H1 (cell line): Measurements from ENCODE around the gene LHCGR. TPM values are rescaled to one million over a fixed set of nuclear protein-coding genes. Genes with fewer than 3 reads are reported as not detected.

Experiments
- CTCF ChIA-PET: fragments of 300-600 bp; sonication (Branson Sonifier 250); formaldehyde crosslinking; loops from one replicate; lab custom pipeline; 2021; ENCODE audit not compliant: partially characterized antibody; lab: Charles Lee
- POLR2A ChIA-PET: fragments of 300-600 bp; sonication (Branson Sonifier 250); formaldehyde crosslinking; loops from one replicate; lab custom pipeline; 2021; ENCODE audit warnings: inconsistent platforms; ENCODE audit not compliant: partially characterized antibody; lab: Charles Lee
- DNase-seq, 2 experiments: peaks; one replicate each; pipeline versions ENCODE4 v3.0.0 to v3.0.0-alpha.2; 2010 to 2022; ENCODE audit warnings: low spot score in 2 of 2, low read depth in 1 of 2, mixed read lengths in 1 of 2
- FAIRE-seq: peaks from 2 replicates; lab custom pipeline; 2011; peaks lifted over from hg19 to GRCh38; lab: Jason Lieb, UNC
- H2AFZ ChIP-seq: 2 replicates; pipeline ENCODE4 v1.8.1; 2012; ENCODE audit warnings: low read length, inconsistent platforms
- H2AK5ac ChIP-seq: 2 replicates; pipeline ENCODE4 v1.6.1; 2013; ENCODE audit warnings: low read depth, low read length
- H2BK120ac ChIP-seq: replicated peaks from 2 replicates; pipeline ENCODE3; 2013; ENCODE audit warnings: low read depth, low read length, inconsistent platforms
- H2BK12ac ChIP-seq: 2 replicates; pipeline ENCODE4 v1.6.1; 2013; ENCODE audit warnings: low read depth, low read length
- H2BK15ac ChIP-seq: 2 replicates; pipeline ENCODE4 v1.6.1; 2013; ENCODE audit warnings: low read length
- H2BK20ac ChIP-seq: 2 replicates; pipeline ENCODE4 v1.6.1; 2013; ENCODE audit warnings: low read length
- H2BK5ac ChIP-seq: 2 replicates; pipeline ENCODE4 v1.6.1; 2013; ENCODE audit warnings: low read depth, low read length
- H3K14ac ChIP-seq: 2 replicates; pipeline ENCODE4 v1.6.1; 2013; ENCODE audit warnings: inconsistent platforms; ENCODE audit not compliant: insufficient read length
- H3K18ac ChIP-seq: 2 replicates; pipeline ENCODE4 v1.6.1; 2013; ENCODE audit warnings: low read length; ENCODE audit errors: extremely low read depth
- H3K23ac ChIP-seq: 2 replicates; pipeline ENCODE4 v1.6.1; 2013; ENCODE audit warnings: inconsistent platforms; ENCODE audit not compliant: insufficient read length
- H3K23me2 ChIP-seq: 2 replicates; pipeline ENCODE4 v1.6.1; 2013; ENCODE audit warnings: low read depth, low read length
- H3K27ac ChIP-seq: 2 replicates; pipeline ENCODE4 v1.6.1; 2011; ENCODE audit warnings: low read depth, low read length, inconsistent platforms
- H3K27me3 ChIP-seq, 4 experiments: replicated peaks in 1 of 4; 1 replicate in 1 of 4; 2 replicates in 3 of 4; pipeline versions ENCODE4 v1.6.1 to v1.8.1; 2011 to 2013; ENCODE audit warnings: low read length in 3 of 4, mild to moderate bottlenecking in 3 of 4, inconsistent platforms in 2 of 4, mixed read lengths in 2 of 4, moderate library complexity in 1 of 4; ENCODE audit not compliant: control insufficient read depth in 3 of 4, insufficient read depth in 3 of 4; ENCODE audit errors: extremely low read depth in 1 of 4
- H3K36me3 ChIP-seq, 4 experiments: 2 replicates each; pipeline versions ENCODE4 v1.6.1 to v1.8.1; 2011 to 2013; ENCODE audit warnings: mild to moderate bottlenecking in 4 of 4, low read length in 3 of 4, moderate library complexity in 2 of 4, control low read depth in 1 of 4, inconsistent platforms in 1 of 4; ENCODE audit not compliant: insufficient read depth in 4 of 4, control insufficient read depth in 2 of 4
- H3K4ac ChIP-seq: replicated peaks from 2 replicates; pipeline ENCODE3; 2013; ENCODE audit warnings: low read length, low read depth, mixed read lengths, inconsistent platforms; ENCODE audit not compliant: insufficient read length
- H3K4me1 ChIP-seq, 4 experiments: replicated peaks in 1 of 4; 1 replicate in 1 of 4; 2 replicates in 3 of 4; pipeline versions ENCODE4 v1.6.1 to v1.8.1; 2011 to 2013; ENCODE audit warnings: low read length in 3 of 4, inconsistent platforms in 2 of 4, mixed read lengths in 1 of 4; ENCODE audit not compliant: insufficient read depth in 4 of 4, control insufficient read depth in 3 of 4
- H3K4me2 ChIP-seq, 2 experiments: 2 replicates each; pipeline versions ENCODE4 v1.6.1 to v1.8.1; 2011 to 2013; ENCODE audit warnings: low read depth in 2 of 2, low read length in 2 of 2, control low read depth in 1 of 2, inconsistent platforms in 1 of 2, mild to moderate bottlenecking in 1 of 2; ENCODE audit not compliant: insufficient read depth in 1 of 2
- H3K4me3 ChIP-seq, 4 experiments: fragments of 200-600, 300-600 bp in 1 of 4; sonication (generic), shearing (Covaris generic), sonication (Bioruptor Twin) in 1 of 4; 2 replicates each; pipeline versions ENCODE4 v1.5.1 to v1.8.1; 2011 to 2016; ENCODE audit warnings: low read length in 4 of 4, low read depth in 3 of 4, control low read depth in 2 of 4, inconsistent platforms in 2 of 4, mild to moderate bottlenecking in 2 of 4, mixed read lengths in 1 of 4, moderate library complexity in 1 of 4; ENCODE audit not compliant: insufficient read depth in 2 of 4; ENCODE audit errors: extremely low read depth in 1 of 4
- H3K56ac ChIP-seq: replicated peaks from 2 replicates; pipeline ENCODE3; 2013; ENCODE audit warnings: low read depth, mild to moderate bottlenecking, mixed read lengths, low read length, inconsistent platforms; ENCODE audit not compliant: insufficient read length
- H3K79me1 ChIP-seq: 2 replicates; pipeline ENCODE4 v1.6.1; 2013; ENCODE audit warnings: low read depth, low read length, control low read depth
- H3K79me2 ChIP-seq, 2 experiments: 2 replicates each; pipeline versions ENCODE4 v1.6.1 to v1.8.1; 2012 to 2013; ENCODE audit warnings: low read length in 2 of 2, mild to moderate bottlenecking in 2 of 2, inconsistent platforms in 1 of 2; ENCODE audit not compliant: insufficient read depth in 2 of 2, control insufficient read depth in 1 of 2
- H3K9ac ChIP-seq, 4 experiments: replicated peaks in 1 of 4; 1 replicate in 1 of 4; 2 replicates in 3 of 4; pipeline versions ENCODE4 v1.6.1 to v1.8.1; 2011 to 2013; ENCODE audit warnings: low read depth in 3 of 4, low read length in 3 of 4, control low read depth in 2 of 4, mild to moderate bottlenecking in 2 of 4, moderate library complexity in 2 of 4, inconsistent platforms in 1 of 4; ENCODE audit errors: extremely low read depth in 1 of 4
- H3K9me3 ChIP-seq, 2 experiments: 2 replicates each; pipeline versions ENCODE4 v1.6.1 to v1.8.1; 2012 to 2013; ENCODE audit warnings: mild to moderate bottlenecking in 2 of 2, moderate library complexity in 2 of 2, control low read depth in 1 of 2, inconsistent platforms in 1 of 2, low read depth in 1 of 2, low read length in 1 of 2, mixed read lengths in 1 of 2; ENCODE audit not compliant: insufficient read depth in 2 of 2
- H4K20me1 ChIP-seq, 2 experiments: replicated peaks in 1 of 2; 2 replicates each; pipeline versions ENCODE3 to v1.8.1; 2011 to 2013; ENCODE audit warnings: inconsistent platforms in 2 of 2, low read length in 2 of 2, mild to moderate bottlenecking in 1 of 2; ENCODE audit not compliant: insufficient read depth in 2 of 2, control insufficient read depth in 1 of 2
- H4K5ac ChIP-seq: 2 replicates; pipeline ENCODE4 v1.6.1; 2013; ENCODE audit warnings: low read length, low read depth, mixed read lengths, inconsistent platforms; ENCODE audit not compliant: insufficient read length
- H4K8ac ChIP-seq: 2 replicates; pipeline ENCODE4 v1.8.0; 2013; ENCODE audit warnings: mild to moderate bottlenecking, moderate library complexity, low read length, inconsistent platforms; ENCODE audit not compliant: insufficient read depth; ENCODE audit errors: extremely low read depth
- H4K91ac ChIP-seq: replicated peaks from 2 replicates; pipeline ENCODE3; 2013; ENCODE audit warnings: low read length, mixed read lengths, inconsistent platforms; ENCODE audit not compliant: insufficient read length
- GABPA ChIP-seq: IDR thresholded peaks from 2 replicates; pipeline ENCODE4 v1.6.1; 2011; ENCODE audit warnings: mild to moderate bottlenecking, low read length, moderate library complexity, borderline replicate concordance; ENCODE audit not compliant: insufficient read depth
- RXRA ChIP-seq: IDR thresholded peaks from 2 replicates; pipeline ENCODE4 v1.6.1; 2011; ENCODE audit warnings: low read depth, mild to moderate bottlenecking, low read length, moderate library complexity; ENCODE audit not compliant: insufficient read depth
- TAF7 ChIP-seq: optimal IDR thresholded peaks from 2 replicates; pipeline ENCODE3; 2011; ENCODE audit warnings: low read depth, mild to moderate bottlenecking, inconsistent platforms, low read length, moderate library complexity, borderline replicate concordance
- WGBS, 2 experiments: shearing (Covaris generic) in 1 of 2; methylation state at CpG; one replicate each; pipeline versions ENCODE4 v1.1.6 to v1.1.7; 2013 to 2015; ENCODE audit warnings: low lambda C conversion rate in 2 of 2, mixed read lengths in 2 of 2, inconsistent platforms in 1 of 2, low coverage in 1 of 2, missing lambda C conversion rate in 1 of 2; ENCODE audit not compliant: insufficient replicate concordance in 2 of 2, insufficient coverage in 1 of 2, insufficient read length in 1 of 2; ENCODE audit errors: extremely low coverage in 1 of 2, missing lambda C conversion rate in 1 of 2; 5-methylcytosine and 5-hydroxymethylcytosine counted together
- polyA plus RNA-seq, 7 experiments: library from polyadenylated mRNA; depleted of rRNA in 3 of 7; stranded (reverse) in 5 of 7; unstranded in 2 of 7; fragments of >200 nt in 5 of 7; fragments of 200-250 nt in 2 of 7; gene quantifications; 1 replicate in 5 of 7; 2 replicates in 1 of 7; 4 replicates in 1 of 7; pipeline versions ENCODE4 v1.2.1 to v1.2.3, GENCODE V29; 2011 to 2013; ENCODE audit warnings: missing spikeins in 2 of 7, mixed read lengths in 2 of 7
- total RNA-seq: library from RNA; stranded (reverse); fragmentation: NEBNext Ultra II Directional; extraction: Animal tissue kit (Norgen Biotek cat#: 25700); gene quantifications from 2 replicates; pipeline ENCODE4 v1.2.1, GENCODE V29; 2021

LHCGR gene
- total and polyA plus RNA-seq, 2 of the 8 experiments (the other 6 are each of a cell fraction or from before 2014, with no cell fraction given), result 0.30 to 0.73 TPM

DNA sequence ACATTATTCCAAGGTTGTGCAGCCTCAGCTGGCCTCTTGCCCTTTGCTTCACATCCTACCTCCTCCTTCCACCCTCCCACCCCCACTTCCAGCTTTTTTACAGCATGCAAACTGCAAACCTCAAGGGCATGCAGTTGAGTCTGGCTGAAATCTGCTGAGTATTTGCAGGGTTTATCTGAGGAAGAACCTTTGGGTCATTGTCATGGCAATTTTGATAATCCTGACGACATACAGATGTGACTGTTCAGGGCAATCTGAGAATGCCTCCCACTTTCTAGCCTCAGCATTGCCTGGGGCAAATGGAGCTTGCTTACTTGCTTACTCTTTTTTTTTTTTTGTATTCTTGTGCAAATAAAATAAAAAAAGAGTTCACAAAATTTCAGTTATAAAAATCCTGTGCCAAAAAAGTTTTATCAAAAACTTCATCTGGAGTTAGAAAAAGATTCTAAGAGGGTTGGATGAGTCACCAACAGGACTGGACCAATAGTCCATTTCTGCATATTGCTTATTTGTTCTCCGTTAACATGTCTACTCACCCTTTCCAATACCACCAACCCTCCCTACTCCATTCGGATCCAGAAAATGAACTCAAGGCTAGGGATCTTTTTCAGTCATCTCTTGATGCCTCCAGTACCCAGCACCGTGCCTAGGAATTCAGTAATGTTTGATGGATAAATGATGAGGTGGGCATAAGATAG, 23.6 kb upstream of the LHCGR start:
- no peak for DNase-seq
- Histone ChIP-seq H3K4me2 (no peak overlapping the region), H2BK15ac (no peak overlapping the region), H2BK12ac (no peak overlapping the region), H3K9ac (no peak overlapping the region), H3K56ac (no peak overlapping the region), H4K20me1 (no peaks in the 10 kb centered on the region), H3K9me3 (no peaks in the 10 kb centered on the region), H2BK5ac (no peak overlapping the region), H4K5ac (no peak overlapping the region), H3K4me3 (no peak overlapping the region), H2AK5ac (no peak overlapping the region), H3K23ac (no peak overlapping the region), H3K4me1 (0 out of 7 replicates have a peak, but pooled peaks cover 0 to 2% (median 0%) of the 10 kb centered on the region in 4 experiments), H3K36me3 (no peaks in the 10 kb centered on the region), H3K79me1 (no peaks in the 10 kb centered on the region), H3K27me3 (no peaks in the 10 kb centered on the region), H4K8ac (no peak overlapping the region), H3K14ac (no peak overlapping the region), H2BK20ac (no peak overlapping the region), H2BK120ac (no peak overlapping the region), H4K91ac (no peak overlapping the region), H3K23me2 (no peaks in the 10 kb centered on the region), H3K79me2 (no peaks in the 10 kb centered on the region), H2AFZ (no peak overlapping the region), H3K4ac (no peak overlapping the region), H3K27ac (no peak overlapping the region), H3K18ac (no peak overlapping the region)
- no peak for FAIRE-seq
- POLR2A ChIA-PET, result interaction anchor here (0.7 kb wide), 1 partner anchor 125 kb away, joined by 4 read pairs; no protein-coding TSS in a partner anchor
- CTCF ChIA-PET, result interaction anchor here (0.7 to 1.3 kb wide), 3 partner anchors 8 to 179 kb away, joined by 3 read pairs; no protein-coding TSS in a partner anchor
- WGBS, 2 experiments, result 80% methylated on average over 4 of the region's 4 CpGs; no CpG with 5 or more reads in 1 of the 2 experiments
- no peak for TF ChIP-seq GABPA
- TF ChIP-seq RXRA, result no peak
- TF ChIP-seq TAF7, result no peak
